ENCODE results near the gene CSGALNACT2. TPM values are rescaled to one million over a fixed set of nuclear protein-coding genes. Genes with fewer than 3 reads are reported as not detected.

Gene CSGALNACT2
- total and polyA plus RNA-seq, 9 of the 15 experiments (the other 6 are each of a cell fraction or from before 2014, with no cell fraction given), result 1.4 to 7.3 (median 3.5) TPM

- H3K9me3 ChIP-seq (replicated peaks; ENCODE audit: control insufficient read depth, insufficient read depth, low read depth, low read length), result no peaks in the 10 kb centered on the region
- H3K9me1 ChIP-seq (ENCODE audit: control insufficient read depth, insufficient read depth, low read length), result no peaks in the 10 kb centered on the region
- FAIRE-seq, result no peak
- ChIA-PET CTCF (ENCODE audit: low intra/inter-chr PET ratio) (no interaction called here), POLR2A (interaction anchor here (0.6 kb wide), 1 partner anchor 289 kb away, joined by 3 read pairs; no protein-coding TSS in a partner anchor)
- no TSS peak for BruUV-seq (replicated peaks)
- no peak overlapping the region for H3K4me2 ChIP-seq (ENCODE audit: insufficient read depth, low read length)
- no peaks in the 10 kb centered on the region for H3K36me3 ChIP-seq (ENCODE audit: control insufficient read depth, insufficient read depth, low read length)
- ATAC-seq, result peak; percentile 15
- H3K4me3 ChIP-seq, result no peak overlapping the region
- H4K20me1 ChIP-seq (replicated peaks; ENCODE audit: control insufficient read depth, insufficient read depth, low read length), result peaks cover 21% of the 10 kb centered on the region; the same call in 1 of the 2 replicates
- peaks cover 18 to 59% of the 10 kb centered on the region in 2 experiments; a peak in 4 of 5 replicates for H3K27me3 ChIP-seq (ENCODE audit: control insufficient read depth in 2 of 2, insufficient read depth in 2 of 2, low read length in 2 of 2)
- H2AFZ ChIP-seq (ENCODE audit: low read depth, low read length), result no peak overlapping the region
- in situ Hi-C loops (cut with MboI) (no loop called here), intact Hi-C loops (cut with micrococcal nuclease) (no loop called here)
- no peaks in the 10 kb centered on the region for H3K79me2 ChIP-seq (ENCODE audit: control insufficient read depth, insufficient read depth, low read length)
- H3K9ac ChIP-seq (ENCODE audit: insufficient read depth in 1 of 2, low read depth in 2 of 2, low read length in 2 of 2), result peak overlapping the region in 1 of 2 experiments; percentile 81; a peak in 2 of 4 replicates
- peaks cover 0 to 32% of the 10 kb centered on the region in 2 experiments; a peak in 2 of 5 replicates for H3K4me1 ChIP-seq (replicated peaks in 1 of 2; ENCODE audit: control insufficient read depth in 2 of 2, insufficient read depth in 2 of 2, low read length in 2 of 2)
- WGBS (ENCODE audit: insufficient coverage, low coverage, missing lambda C conversion rate), result 3% methylated on average over 6 of the region's 6 CpGs
- DNase-seq (ENCODE audit: extremely low read depth in 1 of 4, low spot score in 3 of 4), result peak; percentile 39 to 56 (median 46)
- H3K27ac ChIP-seq (ENCODE audit: extremely low read depth, low read depth, low read length), result no peak overlapping the region
- TF ChIP-seq FOXO4 (CRISPR knock-in tag; IDR thresholded peaks at IDR 0.05) (no peak), KDM1A (IDR thresholded peaks at IDR 0.05) (peak in 1 of 2 experiments; percentile 20; a peak in 1 of 4 replicates), SMARCE1 (IDR thresholded peaks at IDR 0.05) (0 out of 2 replicates have a peak, but pooled peaks have one; percentile 16), ELF4 (CRISPR knock-in tag; IDR thresholded peaks at IDR 0.05) (no peak), FOSL1 (tag; conservative IDR thresholded peaks at IDR 0.05) (peak; percentile 65), TSHZ1 (CRISPR knock-in tag; IDR thresholded peaks at IDR 0.05) (no peak), ARID3B (CRISPR knock-in tag; IDR thresholded peaks at IDR 0.05; ENCODE audit: borderline replicate concordance) (no peak), THAP12 (CRISPR knock-in tag; IDR thresholded peaks at IDR 0.05) (no peak), FOXK2 (conservative IDR thresholded peaks at IDR 0.05 in 1 of 2, IDR thresholded peaks at IDR 0.05 in 1 of 2; ENCODE audit: low read depth in 2 of 2) (no peak), JUND (IDR thresholded peaks at IDR 0.05; ENCODE audit: borderline replicate concordance, low read depth, low read length) (peak; percentile 69), JUND (tag; IDR thresholded peaks at IDR 0.05; ENCODE audit: borderline replicate concordance, low read depth, low read length) (peak; percentile 56; the same call in 1 of the 3 replicates), ZC3H4 (CRISPR knock-in tag; IDR thresholded peaks at IDR 0.05; ENCODE audit: borderline replicate concordance) (no peak), NFATC3 (IDR thresholded peaks at IDR 0.05) (no peak), ERF (CRISPR knock-in tag; IDR thresholded peaks at IDR 0.05) (no peak)
These were observed 72.8 kb downstream of the CSGALNACT2 start for GRCh38 chr10:43211030-43211429.
